HG02588 (cell line): Measurements from ENCODE around the gene MACF1.

Experiments used
- ATAC-seq: cut with Tn5 transposase; IDR thresholded peaks from one replicate; pipeline ENCODE4 v1.9.1; 2021; ENCODE audit warnings: mild to moderate bottlenecking, moderate library complexity; ENCODE audit not compliant: unreplicated experiment

The MACF1 gene

DNA sequence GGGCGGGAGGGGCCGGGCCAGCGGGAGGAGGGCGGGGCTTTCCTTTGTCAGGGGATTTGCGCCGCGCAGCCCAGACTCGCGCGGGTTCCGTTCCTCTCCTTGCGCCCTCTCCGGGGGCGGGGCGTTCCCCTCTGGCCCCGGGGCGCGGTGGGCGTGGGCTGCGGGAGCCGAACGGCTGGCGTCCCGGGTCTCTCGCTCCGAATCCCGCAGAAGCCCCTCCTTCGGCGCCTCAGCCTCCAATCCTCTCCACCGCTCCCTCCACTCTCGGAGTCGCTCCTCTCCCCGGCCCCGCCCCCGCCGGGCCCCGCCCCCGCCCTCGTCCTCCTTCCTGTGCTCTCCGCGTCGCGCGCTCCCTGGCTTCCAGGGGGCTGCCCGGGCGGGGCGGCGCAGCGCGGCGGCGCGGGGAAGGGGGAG lies 204.2 kb downstream of the MACF1 start:
- ATAC-seq: peak; percentile 79

DNA sequence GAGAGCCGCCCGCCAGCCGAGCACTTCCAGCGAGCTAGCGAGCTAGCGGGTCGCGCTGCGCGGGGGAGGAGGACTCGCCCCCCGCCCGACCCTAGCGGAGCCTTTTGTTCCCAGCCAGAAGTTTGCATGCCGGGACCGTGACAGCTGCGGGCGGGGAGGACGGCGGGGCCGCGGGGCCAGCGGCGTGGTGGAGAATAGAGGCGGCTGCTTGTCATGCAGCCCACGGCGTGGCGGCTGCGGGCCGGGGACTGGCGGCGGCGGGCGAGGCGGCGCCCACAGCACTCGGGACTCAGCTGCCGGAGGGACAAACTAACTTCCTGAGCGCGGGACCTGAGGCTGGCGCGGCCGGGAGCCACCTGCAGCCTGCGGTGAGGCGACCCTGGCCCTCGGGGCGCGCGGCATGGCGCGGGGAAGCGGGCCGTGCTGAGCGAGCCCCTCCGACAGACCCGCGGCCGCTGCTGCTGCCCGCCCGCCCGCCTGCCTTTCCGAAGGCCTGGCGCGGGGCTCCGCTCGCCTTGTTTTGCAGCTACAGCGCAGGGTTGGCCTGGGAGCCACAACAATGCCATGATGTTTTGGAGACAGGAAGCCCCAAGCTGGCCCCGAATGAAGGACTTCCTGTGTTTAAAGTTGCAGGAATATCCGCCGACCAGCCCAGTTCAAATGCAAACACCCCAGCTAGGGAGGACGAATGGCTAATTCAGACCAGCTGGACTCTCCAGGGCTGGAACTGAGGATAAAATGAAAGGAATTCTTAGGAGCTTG lies 204.7 kb downstream of the MACF1 start:
- ATAC-seq: peak; percentile 28

DNA sequence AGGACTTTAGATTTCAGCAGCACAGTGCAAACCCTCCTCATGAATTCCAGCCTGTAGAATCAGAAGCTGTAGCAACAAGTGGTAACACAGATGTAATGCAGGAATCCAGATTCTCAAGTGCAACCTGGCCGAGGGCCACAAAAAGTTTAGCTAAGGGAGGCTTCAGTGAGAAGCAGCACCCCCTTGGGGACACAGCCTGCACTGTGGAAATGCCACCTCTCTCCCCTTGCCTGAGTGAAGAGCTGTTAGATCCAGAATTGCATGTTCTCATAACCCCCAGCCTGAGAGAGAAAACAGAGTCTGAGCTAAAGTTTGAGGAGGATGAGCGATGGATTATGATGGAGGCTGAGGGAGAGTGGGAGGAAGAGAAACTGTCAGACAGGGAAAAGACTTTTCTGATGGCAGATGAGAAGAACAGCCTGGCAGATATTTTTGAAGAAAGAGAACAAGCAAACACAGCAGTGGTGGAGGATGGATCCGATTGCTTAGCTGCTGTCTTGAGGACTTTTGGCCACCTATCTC lies 206.5 kb downstream of the MACF1 start:
- ATAC-seq: no peak

DNA sequence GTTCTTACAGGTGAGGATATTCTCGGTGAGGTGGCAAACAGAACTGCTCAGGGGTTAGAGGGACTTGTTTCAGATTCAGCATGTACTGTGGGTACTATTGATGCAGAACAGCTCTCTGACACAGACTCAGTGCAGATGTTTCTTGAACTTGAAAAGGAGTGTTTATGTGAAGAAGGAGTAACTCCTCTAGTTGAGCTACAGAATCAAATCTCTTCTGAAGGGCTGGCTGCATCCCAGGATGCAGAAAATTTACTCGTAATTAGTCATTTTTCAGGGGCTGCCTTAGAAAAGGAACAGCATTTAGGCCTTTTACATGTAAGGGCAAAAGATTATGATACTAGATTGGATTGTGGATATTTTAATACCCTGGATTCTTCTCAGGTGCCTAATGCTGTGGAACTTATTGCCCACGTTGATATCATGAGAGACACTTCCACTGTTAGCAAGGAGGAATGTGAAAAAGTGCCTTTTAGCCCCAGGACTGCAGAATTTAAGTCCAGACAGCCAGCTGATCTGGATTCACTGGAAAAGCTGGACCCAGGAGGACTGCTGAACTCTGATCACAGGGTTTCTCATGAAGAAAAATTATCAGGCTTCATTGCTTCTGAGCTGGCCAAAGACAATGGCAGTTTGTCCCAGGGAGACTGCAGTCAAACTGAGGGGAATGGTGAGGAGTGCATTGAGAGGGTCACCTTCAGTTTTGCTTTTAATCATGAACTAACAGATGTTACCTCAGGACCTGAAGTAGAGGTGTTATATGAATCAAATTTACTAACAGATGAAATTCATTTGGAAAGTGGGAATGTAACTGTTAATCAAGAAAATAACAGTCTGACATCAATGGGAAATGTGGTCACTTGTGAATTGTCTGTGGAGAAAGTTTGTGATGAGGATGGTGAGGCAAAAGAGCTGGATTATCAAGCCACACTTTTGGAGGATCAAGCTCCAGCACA lies 207.3 kb downstream of the MACF1 start:
- no peak for ATAC-seq

DNA sequence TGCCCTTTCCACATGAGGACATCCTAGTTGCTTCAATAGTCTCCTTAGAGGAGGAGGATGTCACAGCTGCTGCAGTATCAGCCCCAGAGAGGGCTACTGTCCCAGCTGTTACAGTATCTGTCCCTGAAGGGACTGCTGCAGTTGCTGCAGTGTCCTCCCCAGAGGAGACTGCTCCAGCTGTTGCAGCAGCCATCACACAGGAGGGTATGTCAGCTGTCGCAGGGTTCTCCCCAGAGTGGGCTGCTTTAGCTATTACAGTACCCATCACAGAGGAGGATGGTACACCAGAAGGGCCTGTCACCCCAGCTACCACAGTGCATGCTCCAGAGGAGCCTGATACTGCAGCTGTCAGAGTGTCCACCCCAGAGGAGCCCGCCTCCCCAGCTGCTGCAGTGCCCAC lies 208.4 kb downstream of the MACF1 start:
- ATAC-seq: no peak

DNA sequence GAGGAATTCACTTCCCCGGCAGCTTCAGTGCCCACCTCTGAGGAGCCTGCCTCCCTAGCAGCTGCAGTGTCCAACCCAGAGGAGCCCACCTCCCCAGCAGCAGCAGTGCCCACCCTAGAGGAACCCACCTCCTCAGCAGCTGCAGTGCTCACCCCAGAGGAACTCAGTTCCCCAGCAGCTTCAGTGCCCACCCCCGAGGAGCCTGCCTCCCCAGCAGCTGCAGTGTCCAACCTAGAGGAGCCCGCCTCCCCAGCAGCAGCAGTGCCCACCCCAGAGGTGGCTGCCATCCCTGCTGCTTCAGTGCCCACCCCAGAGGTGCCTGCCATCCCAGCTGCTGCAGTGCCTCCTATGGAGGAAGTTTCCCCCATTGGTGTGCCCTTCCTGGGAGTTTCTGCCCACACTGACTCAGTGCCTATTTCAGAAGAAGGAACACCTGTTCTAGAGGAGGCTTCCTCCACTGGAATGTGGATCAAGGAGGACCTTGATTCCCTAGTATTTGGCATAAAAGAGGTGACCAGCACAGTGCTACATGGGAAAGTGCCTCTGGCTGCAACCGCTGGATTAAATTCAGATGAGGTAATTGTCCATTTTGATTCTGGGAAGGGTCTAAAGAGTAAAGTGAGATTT lies 209.5 kb downstream of the MACF1 start:
- no peak for ATAC-seq

DNA sequence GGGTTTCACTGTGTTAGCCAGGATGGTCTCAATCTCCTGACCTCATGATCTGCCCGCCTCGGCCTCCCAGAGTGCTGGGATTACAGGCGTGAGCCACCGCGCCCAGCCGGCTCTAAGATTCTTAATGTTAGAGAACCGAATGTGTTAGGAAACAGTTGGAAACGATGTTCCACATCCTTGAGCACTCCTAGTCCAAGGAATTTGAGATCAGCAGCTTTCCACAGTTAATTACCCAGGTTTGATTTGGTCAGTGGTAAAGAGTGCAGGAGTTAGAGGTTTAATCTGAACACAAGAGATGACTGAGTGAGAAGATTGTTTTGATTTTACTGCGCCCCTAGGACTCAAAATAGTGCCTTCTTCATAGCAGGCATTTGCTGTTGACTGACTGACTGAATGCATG lies 211.1 kb downstream of the MACF1 start:
- no peak for ATAC-seq

DNA sequence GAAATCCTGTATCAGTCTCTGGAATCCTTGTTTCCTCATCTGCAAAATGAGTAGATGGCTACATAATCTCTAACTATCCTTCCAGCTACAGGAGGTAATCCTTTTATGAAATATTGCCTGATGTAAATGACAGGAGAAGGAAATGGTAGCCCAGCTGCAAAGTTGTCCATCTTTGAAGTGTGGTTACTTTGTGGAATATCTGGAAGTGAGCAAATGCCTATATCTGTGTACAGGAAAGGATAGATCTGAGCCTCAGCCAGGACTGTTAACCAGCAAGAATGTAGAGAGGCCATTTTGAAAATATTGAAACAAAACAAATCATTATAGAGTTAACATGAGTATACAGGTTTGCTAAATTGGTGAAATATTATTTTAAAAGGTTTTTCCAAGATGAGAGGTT lies 212.1 kb downstream of the MACF1 start:
- ATAC-seq: no peak

DNA sequence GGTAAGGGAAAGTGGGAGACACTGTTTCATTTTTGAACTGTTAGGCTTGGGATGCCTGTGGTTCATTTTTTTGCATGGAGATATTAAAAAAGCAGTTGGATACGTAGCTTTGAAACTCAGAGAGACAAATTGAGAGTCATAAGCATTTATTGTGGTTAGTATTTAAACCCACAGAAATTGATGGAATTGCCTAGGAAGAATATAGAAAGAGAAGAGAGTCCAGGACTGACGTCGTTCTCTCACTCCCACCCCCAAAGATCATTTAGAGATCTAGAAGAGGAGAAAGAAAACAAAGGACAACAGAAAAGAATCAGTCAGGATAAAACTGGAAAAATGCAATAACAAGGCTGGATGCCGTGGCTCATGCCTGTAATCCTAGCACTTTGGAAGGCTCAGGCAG lies 213.7 kb downstream of the MACF1 start:
- no peak for ATAC-seq

DNA sequence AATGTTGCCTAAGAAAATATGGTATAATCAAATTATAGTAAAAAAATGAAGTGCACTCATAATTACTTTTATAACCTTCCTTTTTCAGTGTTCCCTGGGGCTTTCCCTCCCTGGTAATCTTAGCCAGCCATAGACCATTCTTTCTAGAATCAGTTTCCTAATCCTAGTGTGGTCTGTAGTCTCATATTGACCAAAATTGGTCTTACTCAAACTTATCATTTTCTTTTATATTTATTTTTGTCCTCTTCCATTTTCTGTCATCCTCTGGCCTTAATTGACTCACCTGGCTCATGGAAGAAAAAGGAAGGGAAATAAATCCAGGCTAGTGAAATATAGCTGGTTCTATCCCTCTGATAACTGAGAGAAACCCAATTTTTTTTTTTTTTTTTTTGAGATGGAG lies 216.0 kb downstream of the MACF1 start:
- ATAC-seq: no peak

DNA sequence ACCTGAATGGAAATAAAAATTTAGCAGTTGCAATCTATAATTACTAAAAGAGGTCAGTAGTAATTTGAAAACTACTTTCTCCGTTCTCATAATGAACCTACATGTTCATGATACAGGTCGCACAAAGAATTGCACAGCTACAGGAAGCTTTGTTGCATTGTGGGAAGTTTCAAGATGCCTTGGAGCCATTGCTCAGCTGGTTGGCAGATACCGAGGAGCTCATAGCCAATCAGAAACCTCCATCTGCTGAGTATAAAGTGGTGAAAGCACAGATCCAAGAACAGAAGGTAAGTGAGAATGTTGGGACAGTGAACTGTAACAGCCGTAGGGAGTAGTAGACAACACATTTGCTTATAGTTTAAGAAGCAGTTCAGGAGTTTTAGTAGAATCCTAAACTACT lies 218.1 kb downstream of the MACF1 start:
- ATAC-seq: no peak

DNA sequence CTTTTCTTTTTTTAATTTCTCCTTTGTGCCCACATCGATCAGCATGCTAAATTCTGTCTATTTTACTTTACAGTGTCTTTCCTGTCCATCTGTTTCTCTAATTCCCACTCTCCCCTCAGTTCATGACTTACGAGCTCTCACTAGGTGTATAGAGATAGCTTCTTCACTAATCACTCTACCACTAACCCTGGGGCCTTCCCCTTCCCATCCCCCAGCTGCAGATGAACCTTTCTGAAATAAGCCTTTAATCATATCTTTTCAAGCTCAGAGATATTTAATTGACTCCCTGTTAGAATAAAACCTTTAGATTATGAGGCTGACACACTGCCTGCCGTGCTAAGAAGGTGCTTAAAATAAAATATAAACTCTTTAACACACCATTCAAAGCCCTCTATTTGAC lies 220.7 kb downstream of the MACF1 start:
- no peak for ATAC-seq

DNA sequence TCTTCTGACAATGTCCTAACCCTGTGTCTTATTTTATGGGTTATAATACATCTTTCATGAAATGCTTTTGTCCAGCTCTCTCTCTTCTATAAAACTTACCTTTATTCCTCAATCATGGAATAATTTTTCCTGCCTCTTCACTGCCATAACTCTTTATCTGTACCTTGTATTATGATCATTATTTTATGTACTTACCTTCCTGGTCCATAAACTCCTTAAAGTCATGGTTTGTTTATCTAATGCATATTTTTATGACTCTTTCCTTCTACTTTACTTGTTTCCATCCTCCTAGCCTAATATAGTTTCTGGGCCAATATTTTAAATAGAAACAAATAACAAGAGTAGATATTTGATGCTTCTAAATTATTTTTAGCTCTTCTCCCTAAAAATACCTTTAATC lies 221.1 kb downstream of the MACF1 start:
- ATAC-seq: no peak

DNA sequence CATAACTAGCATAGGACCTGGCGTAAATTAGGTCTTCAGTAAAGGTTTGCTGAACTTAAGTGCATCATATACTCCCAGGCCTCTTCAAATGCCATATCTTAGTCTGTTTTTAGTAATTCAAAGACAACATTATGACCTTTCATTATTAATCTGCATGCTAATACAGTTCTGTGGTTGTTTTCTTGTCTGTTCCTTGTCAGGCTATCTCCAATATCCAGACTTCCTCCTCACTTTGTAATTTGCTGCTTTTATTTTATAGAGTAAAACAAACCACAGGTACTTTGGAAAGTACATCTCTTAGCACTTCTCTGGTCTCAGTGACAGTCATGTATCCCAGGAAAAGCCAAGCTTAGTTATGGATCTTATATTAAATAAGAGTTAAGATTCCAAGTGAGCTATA lies 221.9 kb downstream of the MACF1 start:
- no peak for ATAC-seq

DNA sequence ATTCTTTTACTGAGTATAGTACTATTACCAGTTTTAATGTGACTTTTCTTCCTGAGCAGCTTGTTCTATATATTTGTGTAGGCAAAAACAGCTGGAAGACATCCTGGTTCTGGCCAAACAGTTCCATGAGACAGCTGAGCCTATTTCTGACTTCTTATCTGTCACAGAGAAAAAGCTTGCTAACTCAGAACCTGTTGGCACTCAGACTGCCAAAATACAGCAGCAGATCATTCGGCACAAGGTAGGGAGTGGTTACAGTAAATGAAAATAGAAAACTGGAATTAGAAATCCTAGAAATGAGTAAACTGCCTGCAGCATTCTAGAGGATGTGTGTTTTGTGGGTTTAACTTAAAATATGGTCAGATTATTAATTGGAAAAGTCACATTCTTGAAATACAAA lies 222.9 kb downstream of the MACF1 start:
- no peak for ATAC-seq

DNA sequence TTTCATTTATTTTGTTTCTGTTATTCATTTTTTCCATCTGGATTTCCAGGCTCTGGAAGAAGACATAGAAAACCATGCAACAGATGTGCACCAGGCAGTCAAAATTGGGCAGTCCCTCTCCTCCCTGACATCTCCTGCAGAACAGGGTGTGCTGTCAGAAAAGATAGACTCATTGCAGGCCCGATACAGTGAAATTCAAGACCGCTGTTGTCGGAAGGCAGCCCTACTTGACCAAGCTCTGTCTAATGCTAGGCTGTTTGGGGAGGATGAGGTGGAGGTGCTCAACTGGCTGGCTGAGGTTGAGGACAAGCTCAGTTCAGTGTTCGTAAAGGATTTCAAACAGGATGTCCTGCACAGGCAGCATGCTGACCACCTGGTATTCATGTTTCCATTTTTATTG lies 223.4 kb downstream of the MACF1 start:
- ATAC-seq: no peak

DNA sequence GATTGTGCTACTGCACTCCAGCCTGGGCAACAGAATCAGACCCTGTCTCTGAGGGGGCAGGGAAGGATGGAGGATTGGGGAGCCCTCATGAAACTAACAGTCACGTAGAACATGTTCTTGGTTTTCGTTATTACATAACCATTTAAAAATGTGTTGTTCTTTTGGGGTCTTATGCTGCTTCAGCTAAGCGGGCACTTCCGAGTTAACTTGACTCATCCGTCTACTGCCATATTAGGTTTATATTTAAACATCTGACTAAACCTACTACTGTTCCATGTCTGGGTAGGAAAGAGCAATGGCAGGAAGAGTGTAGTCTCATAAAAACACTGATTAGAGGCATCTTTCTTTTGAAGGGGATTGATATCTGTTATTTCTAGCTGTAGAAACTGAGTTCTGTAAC lies 227.4 kb downstream of the MACF1 start:
- no peak for ATAC-seq

DNA sequence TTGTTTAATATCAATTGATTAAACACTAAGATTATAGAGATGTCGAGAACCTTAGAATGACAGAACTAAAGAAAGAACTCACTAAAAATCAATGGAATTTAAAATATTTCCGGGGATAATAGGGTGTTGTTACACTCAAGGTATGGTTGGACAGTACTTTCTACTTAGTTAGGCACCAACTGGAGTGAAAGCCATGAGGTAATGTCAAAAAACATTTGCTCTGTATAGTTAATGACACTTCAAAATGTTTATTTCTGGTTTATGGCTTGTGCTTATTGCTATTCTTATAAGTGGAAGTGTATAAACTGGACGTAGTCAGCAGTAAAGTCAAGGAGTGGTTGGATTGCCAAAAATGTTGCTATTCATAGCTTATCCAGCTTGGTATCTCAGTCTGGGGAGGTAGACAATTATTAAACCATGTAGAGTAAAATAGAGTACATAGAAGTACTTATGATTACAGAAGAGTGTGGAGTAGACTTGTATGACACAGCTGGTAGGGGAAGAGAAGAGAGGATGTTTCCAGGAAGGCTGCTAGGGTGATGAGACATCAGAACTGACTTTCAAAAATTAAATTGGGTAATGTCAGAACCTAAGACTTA lies 230.4 kb downstream of the MACF1 start:
- no peak for ATAC-seq

DNA sequence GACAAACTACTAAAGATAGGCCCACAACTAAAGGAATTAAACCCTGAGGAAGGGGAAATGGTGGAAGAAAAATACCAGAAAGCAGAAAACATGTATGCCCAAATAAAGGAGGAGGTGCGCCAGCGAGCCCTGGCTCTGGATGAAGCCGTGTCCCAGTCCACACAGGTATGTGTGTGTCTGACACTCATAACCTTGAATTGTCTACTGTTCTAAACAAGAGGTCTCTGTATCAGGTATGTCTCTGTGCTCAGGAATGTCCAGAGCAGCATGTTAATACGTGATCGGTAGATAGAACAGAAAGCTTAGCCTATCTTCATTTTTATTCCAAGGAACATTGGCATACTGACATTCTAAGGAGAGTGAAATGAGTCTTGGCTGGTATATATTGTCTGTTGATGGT lies 231.1 kb downstream of the MACF1 start:
- ATAC-seq: no peak

DNA sequence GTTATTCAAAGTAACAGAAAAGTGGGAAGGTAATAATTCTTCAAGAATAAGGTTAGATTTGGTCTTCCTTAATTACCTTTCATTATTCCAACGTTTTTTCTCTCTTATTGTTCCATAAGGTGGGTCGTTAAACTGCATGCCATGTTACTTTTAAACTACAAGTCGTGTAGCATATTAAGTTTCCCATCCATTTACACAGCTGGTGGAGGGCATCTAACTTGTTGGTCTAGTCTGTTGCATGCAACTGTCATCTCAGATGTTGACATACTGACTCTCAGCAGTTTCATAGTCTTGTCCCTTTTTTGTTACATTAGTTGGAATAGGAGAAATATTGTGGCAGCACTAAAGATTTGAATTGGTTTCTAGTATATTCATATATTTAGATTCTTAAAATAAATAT lies 232.3 kb downstream of the MACF1 start:
- no peak for ATAC-seq

DNA sequence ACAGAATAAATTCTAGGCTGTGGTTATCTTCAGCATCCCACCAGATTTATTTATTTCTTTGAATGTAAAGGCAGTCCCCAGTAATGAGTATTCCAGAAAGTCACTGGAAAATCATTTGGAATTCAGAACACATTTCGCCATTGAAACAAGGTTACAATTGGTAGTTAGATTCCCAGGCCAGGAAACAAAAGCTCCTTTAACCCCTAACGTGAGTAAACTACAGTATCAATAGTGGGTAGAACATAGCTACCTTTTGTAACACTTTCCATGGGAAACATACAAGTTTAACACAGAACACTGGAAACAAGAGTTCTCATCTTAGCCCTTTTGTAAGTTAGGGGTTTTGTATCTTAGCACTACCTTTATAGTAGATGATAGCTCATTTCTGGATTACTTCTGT lies 233.5 kb downstream of the MACF1 start:
- no peak for ATAC-seq
